ENCODE results near the gene ST6GALNAC2. TPM values are rescaled to one million over a fixed set of nuclear protein-coding genes. Genes with fewer than 3 reads are reported as not detected.

Gene ST6GALNAC2
- total and polyA plus RNA-seq, 2 experiments from 2014 or later, result 0.65 to 0.96 TPM

- H3K36me3 ChIP-seq (ENCODE audit: low read depth), result no peaks in the 10 kb centered on the region
- H3K27ac ChIP-seq, result no peak overlapping the region
- no peak overlapping the region for H3K4me2 ChIP-seq (ENCODE audit: unreplicated experiment)
- in situ Hi-C loops (cut with MboI), result no loop called here
- H3K27me3 ChIP-seq (replicated peaks; ENCODE audit: insufficient read depth), result no peaks in the 10 kb centered on the region
- no peak overlapping the region for H2AFZ ChIP-seq
- WGBS, 2 experiments (ENCODE audit: low coverage in 1 of 2, low lambda C conversion rate in 2 of 2, missing lambda C conversion rate in 2 of 2), result 89% methylated on average over 14 to 15 of the region's 15 CpGs
- TF ChIP-seq EZH2 (IDR thresholded peaks at IDR 0.05; ENCODE audit: insufficient read depth, poor library complexity, severe bottlenecking) (no peak), EZH2phosphoT487 (IDR thresholded peaks at IDR 0.05; ENCODE audit: insufficient read depth, low read depth) (no peak)
- H3K4me1 ChIP-seq (ENCODE audit: insufficient read depth), result peaks cover 14% of the 10 kb centered on the region
- H4K20me1 ChIP-seq (ENCODE audit: insufficient read depth), result no peaks in the 10 kb centered on the region
- no peaks in the 10 kb centered on the region for H3K79me2 ChIP-seq (ENCODE audit: insufficient read depth)
- H3K9ac ChIP-seq, result no peak overlapping the region
- H3F3A ChIP-seq (ENCODE audit: insufficient read depth), result peaks cover 16% of the 10 kb centered on the region; the same call in 1 of the 2 replicates
- H3K4me3 ChIP-seq, result no peak overlapping the region
- DNase-seq, result no peak
- no peaks in the 10 kb centered on the region for H3K9me2 ChIP-seq (ENCODE audit: insufficient read depth)
- no peaks in the 10 kb centered on the region for H3K9me3 ChIP-seq (ENCODE audit: low read depth)
These were observed 66.4 kb downstream of the ST6GALNAC2 start for GRCh38 chr17:76519048-76519966.

DNA sequence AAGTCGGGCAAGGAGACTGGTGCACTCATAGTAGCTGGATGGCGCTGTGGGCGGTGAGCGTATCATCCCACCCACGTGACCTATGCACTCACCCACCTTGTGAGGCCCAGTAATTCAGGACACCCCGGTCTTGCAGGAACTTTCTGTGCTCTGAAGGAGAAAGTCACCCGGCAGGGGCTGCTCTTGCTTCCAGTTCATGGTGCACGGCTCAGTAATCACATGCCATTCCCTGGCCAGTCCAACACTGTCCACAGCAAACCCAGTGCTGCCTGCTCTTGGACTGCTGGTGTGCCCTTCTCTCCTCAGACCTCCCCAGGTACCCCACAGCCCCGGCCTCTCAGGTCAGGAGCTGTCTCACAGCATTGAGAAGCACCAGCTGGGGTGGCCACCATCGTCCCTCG is 68.0 kb downstream of the ST6GALNAC2 start:
- no peak overlapping the region for H3K9ac ChIP-seq
- no peak overlapping the region for H3K4me3 ChIP-seq
- no peak overlapping the region for H3K27ac ChIP-seq
- no peaks in the 10 kb centered on the region for H3K27me3 ChIP-seq (replicated peaks; ENCODE audit: insufficient read depth)
- peaks cover 14% of the 10 kb centered on the region for H3K4me1 ChIP-seq (ENCODE audit: insufficient read depth)
- no peaks in the 10 kb centered on the region for H3K9me3 ChIP-seq (ENCODE audit: low read depth)
- TF ChIP-seq EZH2phosphoT487 (IDR thresholded peaks at IDR 0.05; ENCODE audit: insufficient read depth, low read depth) (no peak), EZH2 (IDR thresholded peaks at IDR 0.05; ENCODE audit: insufficient read depth, poor library complexity, severe bottlenecking) (no peak)
- DNase-seq, result no peak
- in situ Hi-C loops (cut with MboI), result no loop called here
- no peaks in the 10 kb centered on the region for H3K36me3 ChIP-seq (ENCODE audit: low read depth)
- WGBS, 2 experiments (ENCODE audit: low coverage in 1 of 2, low lambda C conversion rate in 2 of 2, missing lambda C conversion rate in 2 of 2), result 96% methylated on average over 9 to 11 of the region's 11 CpGs
- no peaks in the 10 kb centered on the region for H3K9me2 ChIP-seq (ENCODE audit: insufficient read depth)
- no peak overlapping the region for H3K4me2 ChIP-seq (ENCODE audit: unreplicated experiment)
- no peak overlapping the region for H2AFZ ChIP-seq
- H3K79me2 ChIP-seq (ENCODE audit: insufficient read depth), result no peaks in the 10 kb centered on the region
- H3F3A ChIP-seq (ENCODE audit: insufficient read depth), result peaks cover 19% of the 10 kb centered on the region; the same call in 1 of the 2 replicates
- no peaks in the 10 kb centered on the region for H4K20me1 ChIP-seq (ENCODE audit: insufficient read depth)

Small RNAs within 50 kb of the gene (small RNA-seq; reads per million reads assigned to genes)
- gene AC015802.2 (ENCODE audit: low read depth, low replicate concordance), result not detected
- gene SNORD1A (ENCODE audit: low read depth, low replicate concordance), result not detected
- gene SNORD1B (ENCODE audit: low read depth, low replicate concordance), result 12.9 reads per million, percentile 86 among the genes with 10 or more reads in this experiment

Other genes with a start within 250 kb of the ST6GALNAC2 start
- 44.5 and 53.2 TPM in 2 replicates for gene PRPSAP1, start 231.9 kb downstream of the ST6GALNAC2 start, total RNA-seq (2014; rRNA removed; shearing (Covaris generic))
- gene PRPSAP1, start 231.9 kb downstream of the ST6GALNAC2 start, polyA plus RNA-seq (2016; fragmentation: Nextera tagmentation; extraction: Ambion mirVana), result 55.1 and 56.5 TPM in 2 replicates
- 112 and 113 TPM in 2 replicates for gene SPHK1, start 201.3 kb downstream of the ST6GALNAC2 start, total RNA-seq (2014; rRNA removed; shearing (Covaris generic))
- 69.2 and 72.3 TPM in 2 replicates for gene SPHK1, start 201.3 kb downstream of the ST6GALNAC2 start, polyA plus RNA-seq (2016; fragmentation: Nextera tagmentation; extraction: Ambion mirVana)
- gene UBE2O, start 132.7 kb downstream of the ST6GALNAC2 start, total RNA-seq (2014; rRNA removed; shearing (Covaris generic)), result 17.2 TPM in 2 replicates
- 7.1 and 7.2 TPM in 2 replicates for gene UBE2O, start 132.7 kb downstream of the ST6GALNAC2 start, polyA plus RNA-seq (2016; fragmentation: Nextera tagmentation; extraction: Ambion mirVana)
- not detected in 2 replicates for gene AANAT, start 118.3 kb downstream of the ST6GALNAC2 start, total RNA-seq (2014; rRNA removed; shearing (Covaris generic))
- 0.72 TPM in 1 of 2 replicates, not detected in the other for gene AANAT, start 118.3 kb downstream of the ST6GALNAC2 start, polyA plus RNA-seq (2016; fragmentation: Nextera tagmentation; extraction: Ambion mirVana)
- gene RHBDF2, start 84.4 kb downstream of the ST6GALNAC2 start, total RNA-seq (2014; rRNA removed; shearing (Covaris generic)), result 8.9 and 10.0 TPM in 2 replicates
- gene RHBDF2, start 84.4 kb downstream of the ST6GALNAC2 start, polyA plus RNA-seq (2016; fragmentation: Nextera tagmentation; extraction: Ambion mirVana), result 12.7 and 12.9 TPM in 2 replicates
- gene CYGB, start 48.2 kb downstream of the ST6GALNAC2 start, total RNA-seq (2014; rRNA removed; shearing (Covaris generic)), result 6.3 and 8.3 TPM in 2 replicates
- gene CYGB, start 48.2 kb downstream of the ST6GALNAC2 start, polyA plus RNA-seq (2016; fragmentation: Nextera tagmentation; extraction: Ambion mirVana), result 1.1 and 1.6 TPM in 2 replicates
- gene PRCD, start 45.8 kb downstream of the ST6GALNAC2 start, total RNA-seq (2014; rRNA removed; shearing (Covaris generic)), result 1.5 and 3.4 TPM in 2 replicates
- 0.43 and 0.93 TPM in 2 replicates for gene PRCD, start 45.8 kb downstream of the ST6GALNAC2 start, polyA plus RNA-seq (2016; fragmentation: Nextera tagmentation; extraction: Ambion mirVana)
- gene ST6GALNAC1, start 57.9 kb upstream of the ST6GALNAC2 start, total RNA-seq (2014; rRNA removed; shearing (Covaris generic)), result not detected in 2 replicates
- gene ST6GALNAC1, start 57.9 kb upstream of the ST6GALNAC2 start, polyA plus RNA-seq (2016; fragmentation: Nextera tagmentation; extraction: Ambion mirVana), result not detected in 2 replicates
- gene MXRA7, start 125.1 kb upstream of the ST6GALNAC2 start, total RNA-seq (2014; rRNA removed; shearing (Covaris generic)), result 483 and 625 TPM in 2 replicates
- 46.8 and 48.0 TPM in 2 replicates for gene MXRA7, start 125.1 kb upstream of the ST6GALNAC2 start, polyA plus RNA-seq (2016; fragmentation: Nextera tagmentation; extraction: Ambion mirVana)
- 19.0 and 33.3 TPM in 2 replicates for gene JMJD6, start 140.7 kb upstream of the ST6GALNAC2 start, total RNA-seq (2014; rRNA removed; shearing (Covaris generic))
- gene JMJD6, start 140.7 kb upstream of the ST6GALNAC2 start, polyA plus RNA-seq (2016; fragmentation: Nextera tagmentation; extraction: Ambion mirVana), result 40.0 and 41.5 TPM in 2 replicates
- 22.5 and 35.6 TPM in 2 replicates for gene METTL23, start 141.0 kb upstream of the ST6GALNAC2 start, total RNA-seq (2014; rRNA removed; shearing (Covaris generic))
- gene METTL23, start 141.0 kb upstream of the ST6GALNAC2 start, polyA plus RNA-seq (2016; fragmentation: Nextera tagmentation; extraction: Ambion mirVana), result 49.9 and 54.8 TPM in 2 replicates
- gene SRSF2, start 151.5 kb upstream of the ST6GALNAC2 start, total RNA-seq (2014; rRNA removed; shearing (Covaris generic)), result 147 and 165 TPM in 2 replicates
- gene SRSF2, start 151.5 kb upstream of the ST6GALNAC2 start, polyA plus RNA-seq (2016; fragmentation: Nextera tagmentation; extraction: Ambion mirVana), result 116 and 123 TPM in 2 replicates
- 29.8 and 30.6 TPM in 2 replicates for gene MFSD11, start 152.3 kb upstream of the ST6GALNAC2 start, total RNA-seq (2014; rRNA removed; shearing (Covaris generic))
- gene MFSD11, start 152.3 kb upstream of the ST6GALNAC2 start, polyA plus RNA-seq (2016; fragmentation: Nextera tagmentation; extraction: Ambion mirVana), result 24.2 TPM in 2 replicates